GM12878 (cell line): Measurements from ENCODE around the gene KAZN. TPM values are rescaled to one million over a fixed set of nuclear protein-coding genes. Genes with fewer than 3 reads are reported as not detected.

Source experiments
- CBX5 ChIP-seq: sonication (generic); IDR thresholded peaks from 2 replicates; pipeline ENCODE4 v1.6.1; 2016; ENCODE audit warnings: low read depth, moderate library complexity, mild to moderate bottlenecking, inconsistent platforms
- CTCF ChIP-seq, 3 experiments: IDR thresholded peaks in 2 of 3; conservative IDR thresholded peaks in 1 of 3; 2 replicates each; pipeline ENCODE4 v1.5.1; 2011; ENCODE audit warnings: low read depth in 3 of 3, low read length in 3 of 3, mild to moderate bottlenecking in 3 of 3, control low read depth in 2 of 3, moderate library complexity in 2 of 3, inconsistent platforms in 1 of 3, mixed read lengths in 1 of 3; ENCODE audit not compliant: control insufficient read depth in 2 of 3, insufficient read depth in 1 of 3; ENCODE audit errors: extremely low read depth in 1 of 3
- E4F1 ChIP-seq: fragments of 450-650 bp; IDR thresholded peaks from 2 replicates; pipeline ENCODE4 v1.6.1; 2018; ENCODE audit warnings: borderline replicate concordance, mild to moderate bottlenecking; ENCODE audit not compliant: partially characterized antibody
- EZH2 ChIP-seq: IDR thresholded peaks from 2 replicates; pipeline ENCODE4 v1.6.1; 2012; ENCODE audit warnings: low read depth, mild to moderate bottlenecking, control low read depth, inconsistent platforms, low read length, borderline replicate concordance; ENCODE audit not compliant: control insufficient read depth
- polyA plus RNA-seq, 11 experiments: library from polyadenylated mRNA; depleted of rRNA in 4 of 11; unstranded in 6 of 11; stranded (reverse) in 5 of 11; fragments of >200 nt; fragmentation: Nextera tagmentation in 4 of 11; fragmentation: Illumina TruSeq in 1 of 11; extraction: Ambion mirVana in 4 of 11; extraction: Trizol in 1 of 11; gene quantifications; 1 replicate in 1 of 11; 2 replicates in 10 of 11; pipeline versions ENCODE4 v1.2.1 to v1.2.3, GENCODE V29; 2011 to 2016; ENCODE audit warnings: inconsistent platforms in 2 of 11, missing spikeins in 2 of 11, low read depth in 1 of 11
- total RNA-seq, 4 experiments: library from RNA; depleted of rRNA in 3 of 4; stranded (reverse); fragments of >200 nt in 3 of 4; fragmentation: Illumina TruSeq in 1 of 4; extraction: Trizol in 1 of 4; gene quantifications; 2 replicates each; pipeline versions ENCODE4 v1.2.1 to v1.2.3, GENCODE V29; 2013 to 2021
- TF ChIP-seq, protein P1 (sequence below): fragments of 450-650 bp; IDR thresholded peaks from 2 replicates; pipeline ENCODE4 v1.6.1; 2018; ENCODE audit warnings: mild to moderate bottlenecking, low read depth, moderate library complexity; ENCODE audit not compliant: partially characterized antibody

The KAZN gene
- total and polyA plus RNA-seq, 10 of the 15 experiments (the other 5 are each of a cell fraction or from before 2014, with no cell fraction given) = 0.72 to 4.0 (median 1.2) TPM

DNA sequence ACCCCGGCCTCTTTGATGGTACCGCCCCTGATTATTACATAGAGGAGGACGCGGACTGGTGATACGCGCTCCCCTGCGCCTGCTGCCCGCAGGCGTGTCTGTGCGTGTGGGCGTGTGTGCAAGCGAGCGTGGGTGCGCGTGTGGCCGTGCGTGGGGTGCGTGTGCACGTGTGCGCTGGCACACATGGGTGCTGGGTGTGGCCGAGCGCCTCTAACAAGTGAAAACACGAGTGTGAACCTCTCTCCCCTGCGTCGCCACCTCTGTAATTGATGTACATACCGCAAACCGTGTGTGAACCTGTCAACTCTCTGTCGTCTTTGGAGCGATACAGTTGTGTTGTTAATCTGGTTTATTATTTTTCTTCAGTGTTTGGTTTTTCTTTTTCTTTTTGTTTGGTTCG, 467.3 kb downstream of the KAZN start (continued):
- TF ChIP-seq, protein P1, sequence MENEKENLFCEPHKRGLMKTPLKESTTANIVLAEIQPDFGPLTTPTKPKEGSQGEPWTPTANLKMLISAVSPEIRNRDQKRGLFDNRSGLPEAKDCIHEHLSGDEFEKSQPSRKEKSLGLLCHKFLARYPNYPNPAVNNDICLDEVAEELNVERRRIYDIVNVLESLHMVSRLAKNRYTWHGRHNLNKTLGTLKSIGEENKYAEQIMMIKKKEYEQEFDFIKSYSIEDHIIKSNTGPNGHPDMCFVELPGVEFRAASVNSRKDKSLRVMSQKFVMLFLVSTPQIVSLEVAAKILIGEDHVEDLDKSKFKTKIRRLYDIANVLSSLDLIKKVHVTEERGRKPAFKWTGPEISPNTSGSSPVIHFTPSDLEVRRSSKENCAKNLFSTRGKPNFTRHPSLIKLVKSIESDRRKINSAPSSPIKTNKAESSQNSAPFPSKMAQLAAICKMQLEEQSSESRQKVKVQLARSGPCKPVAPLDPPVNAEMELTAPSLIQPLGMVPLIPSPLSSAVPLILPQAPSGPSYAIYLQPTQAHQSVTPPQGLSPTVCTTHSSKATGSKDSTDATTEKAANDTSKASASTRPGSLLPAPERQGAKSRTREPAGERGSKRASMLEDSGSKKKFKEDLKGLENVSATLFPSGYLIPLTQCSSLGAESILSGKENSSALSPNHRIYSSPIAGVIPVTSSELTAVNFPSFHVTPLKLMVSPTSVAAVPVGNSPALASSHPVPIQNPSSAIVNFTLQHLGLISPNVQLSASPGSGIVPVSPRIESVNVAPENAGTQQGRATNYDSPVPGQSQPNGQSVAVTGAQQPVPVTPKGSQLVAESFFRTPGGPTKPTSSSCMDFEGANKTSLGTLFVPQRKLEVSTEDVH = no peak
- TF ChIP-seq E4F1 (no peak), CBX5 (no peak), CTCF (IDR thresholded peaks at IDR 0.05 in 2 of 3, conservative IDR thresholded peaks at IDR 0.05 in 1 of 3; ENCODE audit: control insufficient read depth in 2 of 3, extremely low read depth in 1 of 3, insufficient read depth in 1 of 3, low read depth in 3 of 3, low read length in 3 of 3) (no peak), EZH2 (no peak)
